Measurements from ENCODE around the gene GNAQ.
"Not testable (repeated sequence)": the region's sequence is repeated elsewhere in the genome, so short reads cannot be mapped to it uniquely, and the experiment has no call there.

Gene GNAQ

GRCh38 chr9:77735494-77735893 is 296.1 kb downstream of the GNAQ start:
- DNase-seq (ENCODE audit: low read depth in 2 of 2), result no peak

DNA sequence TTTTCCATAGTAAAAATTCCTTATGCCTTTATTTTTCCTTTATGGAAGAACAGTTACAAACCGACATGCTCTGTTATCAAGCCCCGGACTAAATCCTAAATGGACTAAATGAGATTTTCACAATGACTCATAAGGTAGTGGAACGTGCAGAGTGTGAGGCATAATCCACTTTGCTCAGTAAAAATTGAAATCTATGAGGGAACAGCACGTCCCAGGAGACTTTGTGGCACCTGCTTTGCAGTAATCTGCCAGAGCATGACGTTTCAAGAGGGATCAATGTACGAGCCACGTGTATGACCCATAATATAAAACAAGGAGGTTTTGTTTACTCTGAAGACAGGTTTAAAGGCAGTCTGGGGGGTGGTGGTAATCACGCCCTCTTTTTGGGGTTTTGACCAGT is 299.7 kb downstream of the GNAQ start:
- DNase-seq (ENCODE audit: low read depth in 2 of 2), result no peak

GRCh38 chr9:77731008-77731698 is 300.5 kb downstream of the GNAQ start:
- DNase-seq (ENCODE audit: low read depth in 2 of 2), result no peak

GRCh38 chr9:77729177-77729576 is 302.4 kb downstream of the GNAQ start:
- no peak for DNase-seq (ENCODE audit: low read depth in 2 of 2)

- no peak for DNase-seq (ENCODE audit: low read depth in 2 of 2)
Measured at GRCh38 chr9:77726814-77727213, 304.8 kb downstream of the GNAQ start.

DNA sequence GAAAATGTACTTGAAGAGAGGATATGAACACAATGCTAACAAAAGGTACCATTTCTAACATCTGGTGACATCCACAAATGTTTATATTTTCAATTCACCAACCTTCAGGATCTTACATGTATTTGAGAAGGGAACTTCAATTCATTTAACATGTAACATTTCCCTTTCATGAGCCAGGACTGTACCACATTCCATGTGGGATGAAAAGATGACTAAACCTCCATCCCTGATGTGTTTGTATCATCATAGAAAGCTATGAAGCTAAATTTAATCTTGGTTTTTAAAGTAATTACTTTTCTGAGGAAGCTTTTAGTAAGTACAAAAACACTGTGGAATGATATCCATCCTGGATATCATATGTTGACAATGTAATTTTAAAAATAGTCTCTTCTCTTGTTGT is 305.3 kb downstream of the GNAQ start:
- no peak for DNase-seq (ENCODE audit: low read depth in 2 of 2)

- DNase-seq (ENCODE audit: low read depth in 2 of 2), result no peak
Measured at GRCh38 chr9:77725820-77726219, 305.8 kb downstream of the GNAQ start.

DNA sequence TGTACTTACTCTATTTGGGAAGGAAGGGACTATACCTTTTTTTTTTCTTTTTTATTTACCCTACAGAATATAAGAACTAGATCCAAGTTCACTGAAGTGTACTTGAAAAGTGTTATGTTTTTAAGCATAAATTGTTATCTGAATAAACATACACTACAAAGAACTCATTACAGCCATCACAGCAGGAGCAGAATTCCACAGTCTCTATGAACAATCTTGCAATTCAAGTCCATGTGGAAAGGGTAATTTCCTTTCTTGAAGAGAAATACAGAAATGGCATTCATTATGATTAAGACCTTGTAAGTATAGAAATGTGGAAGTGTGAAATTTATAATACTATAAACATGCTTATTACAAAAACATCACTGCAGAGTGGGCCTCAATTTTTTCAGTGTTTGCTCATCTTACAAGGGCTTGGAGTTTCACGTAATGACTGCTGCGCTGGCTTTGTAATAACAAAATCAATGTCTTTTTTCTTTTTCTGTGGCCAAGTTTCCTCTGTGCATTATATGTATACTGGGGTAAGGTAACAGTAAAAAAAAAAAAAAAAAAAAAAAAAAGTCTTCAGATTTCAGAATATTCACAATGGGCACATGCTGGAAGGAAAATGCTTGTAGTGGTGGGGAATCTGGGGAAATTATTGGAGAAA is 306.4 kb downstream of the GNAQ start:
- no peak for DNase-seq (ENCODE audit: low read depth in 2 of 2)

DNA sequence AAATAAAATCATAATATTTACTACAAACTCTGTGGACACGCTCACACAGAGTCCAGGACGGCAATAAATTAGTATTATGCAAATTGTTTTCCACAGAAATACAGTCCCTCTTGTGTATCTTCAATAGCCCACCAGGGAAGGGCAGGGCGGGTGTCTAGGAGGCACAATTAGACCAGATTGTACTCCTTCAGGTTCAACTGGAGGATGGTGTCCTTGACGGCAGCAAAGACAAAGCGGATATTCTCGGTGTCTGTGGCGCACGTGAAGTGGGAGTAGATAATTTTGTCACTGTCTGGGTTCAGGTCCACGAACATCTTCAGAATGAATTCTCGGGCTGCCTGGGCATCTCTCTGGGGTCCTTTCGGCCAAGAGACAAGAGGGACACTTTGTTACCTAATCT is 310.5 kb downstream of the GNAQ start:
- DNase-seq (ENCODE audit: low read depth in 2 of 2), result not testable (repeated sequence)

DNA sequence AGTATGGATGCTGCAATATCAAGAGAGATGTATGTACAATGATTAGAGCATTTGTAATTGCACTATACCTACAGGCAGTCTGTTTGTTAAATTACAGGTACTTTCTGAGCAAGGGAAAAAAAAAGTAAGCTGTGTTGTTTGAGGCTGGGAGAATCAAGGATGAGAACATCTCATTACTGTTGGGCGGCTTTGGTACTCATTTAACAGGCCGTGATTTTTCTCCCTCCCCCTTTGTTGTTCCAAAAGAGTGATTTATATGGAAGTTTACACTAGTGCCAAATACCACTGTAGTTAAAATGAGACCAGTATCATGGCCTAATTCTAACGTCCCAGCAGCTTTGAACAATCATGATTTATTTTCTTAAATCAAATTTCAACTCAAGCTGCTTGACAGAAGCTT is 312.3 kb downstream of the GNAQ start:
- no peak for DNase-seq (ENCODE audit: low read depth in 2 of 2)

DNA sequence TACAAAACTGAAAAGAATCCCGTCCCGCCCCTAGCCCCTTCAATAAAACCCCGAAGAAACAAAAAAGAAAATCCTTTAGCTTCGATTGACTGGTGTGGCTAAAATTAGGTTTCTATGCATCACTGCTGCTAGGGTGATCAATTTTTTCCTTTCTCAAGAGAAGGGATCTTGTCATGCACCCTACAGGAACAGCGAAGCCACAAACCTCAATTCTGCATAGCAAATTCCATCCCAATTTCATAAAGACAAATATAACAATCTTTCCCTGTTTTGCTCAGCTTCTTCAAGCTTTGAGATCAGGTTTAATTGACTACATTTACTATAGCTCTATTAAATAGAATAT is 313.3 kb downstream of the GNAQ start:
- not testable (repeated sequence) for DNase-seq (ENCODE audit: low read depth in 2 of 2)

GRCh38 chr9:77717608-77718297 is 313.9 kb downstream of the GNAQ start:
- DNase-seq (ENCODE audit: low read depth in 2 of 2), result peak; percentile 62 to 64

DNA sequence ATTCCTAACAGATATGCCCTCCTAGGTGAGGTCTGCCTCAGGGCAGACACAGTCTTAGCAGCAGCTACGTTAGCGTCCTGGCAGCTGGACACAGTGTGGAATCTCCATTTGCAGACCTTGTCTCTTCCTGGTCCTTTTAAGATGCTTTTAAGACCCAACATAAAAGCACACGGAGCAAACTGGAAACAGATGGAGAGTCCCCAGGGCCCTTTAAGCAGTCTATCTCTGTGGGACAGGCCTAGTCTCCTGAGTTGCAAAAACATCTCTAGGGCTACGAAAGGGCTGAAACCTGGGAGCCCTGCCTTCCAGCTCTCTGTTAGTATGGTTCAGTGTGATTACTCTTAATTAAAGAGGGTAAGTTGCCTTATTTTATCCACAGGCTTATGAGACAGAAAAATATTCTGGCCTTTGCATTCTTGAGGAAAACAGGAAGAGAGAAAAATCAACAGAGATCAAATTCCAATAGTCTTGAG is 317.5 kb downstream of the GNAQ start:
- peak; percentile 36 to 42 for DNase-seq (ENCODE audit: low read depth in 2 of 2)

DNA sequence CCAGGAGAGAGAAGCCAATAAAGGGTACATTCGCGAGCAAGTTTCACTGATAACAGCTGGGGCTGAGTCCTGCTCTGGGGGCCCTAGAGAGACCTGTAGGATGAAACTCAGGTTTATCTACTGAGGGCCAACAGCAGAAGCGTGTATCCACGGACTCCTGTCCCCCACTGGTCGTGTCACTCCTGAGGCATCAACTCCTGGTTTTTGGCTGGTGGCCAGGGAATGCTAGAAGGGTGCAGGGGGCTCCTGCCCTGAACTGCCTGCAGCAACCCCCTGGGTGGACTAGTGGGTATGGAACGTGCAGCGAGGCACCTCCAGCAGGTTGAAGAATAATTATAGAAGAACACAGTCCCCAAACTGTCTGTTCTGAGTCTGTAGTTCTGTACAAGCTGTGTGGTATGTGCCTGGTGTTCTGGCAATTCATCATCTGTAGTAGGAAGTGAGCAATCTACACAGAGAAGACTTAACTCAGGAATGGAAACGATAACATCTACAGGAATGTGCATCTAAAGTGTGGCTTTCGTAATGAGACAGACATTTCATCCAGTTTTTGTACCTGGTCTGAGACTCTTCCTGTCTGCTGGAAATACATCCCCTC is 319.0 kb downstream of the GNAQ start:
- DNase-seq (ENCODE audit: low read depth in 2 of 2), result peak; percentile 70 to 74

DNA sequence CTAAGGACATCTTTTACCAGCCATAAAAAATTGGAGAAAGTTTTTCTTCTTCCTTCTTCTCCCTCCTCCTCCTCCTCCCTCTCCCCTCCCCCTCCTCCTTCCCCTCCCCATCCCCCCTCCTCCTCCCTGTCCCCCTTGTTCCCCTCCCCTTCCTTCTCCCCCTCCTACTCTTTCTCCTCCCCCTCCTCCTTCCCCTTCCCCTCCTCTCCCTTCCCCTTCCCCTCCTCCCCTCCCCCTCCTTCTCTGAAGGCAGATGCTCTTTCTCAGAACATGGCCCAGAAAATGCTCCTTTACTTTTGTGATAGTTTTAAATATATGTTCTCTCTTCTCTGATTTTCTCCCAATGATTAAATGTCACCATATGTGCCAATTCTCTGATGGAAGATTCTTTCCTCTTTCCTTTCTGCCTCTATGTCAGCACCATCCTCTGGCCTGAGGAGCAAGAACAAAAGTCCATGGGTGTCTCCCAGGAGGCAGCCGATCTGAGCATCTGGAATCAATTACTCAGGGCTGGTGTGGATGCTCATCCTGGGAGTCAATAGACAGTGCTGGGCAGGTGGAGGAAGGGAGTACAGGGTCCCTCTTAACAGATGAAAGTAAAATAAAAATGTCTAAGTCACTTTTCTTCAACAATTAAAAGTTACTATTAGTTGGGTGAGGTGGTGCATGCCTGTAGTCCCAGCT is 320.5 kb downstream of the GNAQ start:
- no peak for DNase-seq (ENCODE audit: low read depth in 2 of 2)

GRCh38 chr9:77710316-77710715 is 321.3 kb downstream of the GNAQ start:
- DNase-seq (ENCODE audit: low read depth in 2 of 2), result no peak

GRCh38 chr9:77708064-77708815 is 323.4 kb downstream of the GNAQ start:
- no peak for DNase-seq (ENCODE audit: low read depth in 2 of 2)

DNA sequence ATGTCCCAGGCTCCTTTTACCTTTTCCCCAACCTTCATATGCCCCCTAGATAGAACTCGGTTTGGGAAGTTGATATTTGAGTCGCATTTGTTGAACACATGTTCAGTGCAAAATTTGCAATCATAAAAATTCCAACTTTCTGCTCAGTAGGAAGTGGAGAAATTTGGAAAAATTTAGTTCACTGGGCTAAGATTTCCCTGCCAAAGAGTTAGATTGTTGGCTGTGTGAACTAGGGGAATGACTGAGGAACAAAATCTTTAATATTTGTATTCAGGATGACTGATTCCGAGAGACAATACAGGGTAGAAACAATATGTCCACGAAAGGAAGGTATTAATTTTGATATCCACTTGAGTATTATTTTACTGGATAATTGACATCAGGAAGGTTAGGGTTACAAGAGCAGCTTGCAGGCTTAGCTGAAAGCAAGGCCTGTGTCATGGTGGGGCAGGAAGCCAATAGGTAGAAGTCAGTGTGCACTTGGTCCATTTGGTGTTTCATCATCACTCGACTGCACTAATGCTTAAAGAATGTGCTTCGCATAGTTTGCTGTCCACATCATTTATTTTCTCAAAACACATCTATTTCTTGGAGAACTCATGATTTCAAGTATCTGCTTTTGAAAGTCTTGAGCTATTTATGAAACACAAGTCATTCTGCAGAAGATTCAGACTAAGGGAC is 324.1 kb downstream of the GNAQ start:
- DNase-seq (ENCODE audit: low read depth in 2 of 2), result peak; percentile 95

GRCh38 chr9:77705636-77706035 is 326.0 kb downstream of the GNAQ start:
- DNase-seq (ENCODE audit: low read depth in 2 of 2), result no peak

- DNase-seq (ENCODE audit: low read depth in 2 of 2), result not testable (repeated sequence)
Measured at GRCh38 chr9:77702521-77703390, 328.9 kb downstream of the GNAQ start.

All from fibroblast of skin of left quadriceps (primary cell).